Erythroblast (primary cell): Measurements from ENCODE around the gene NEMP2.
"Not testable (repeated sequence)": the region's sequence is repeated elsewhere in the genome, so short reads cannot be mapped to it uniquely, and the experiment has no call there.

Experiments
- DNase-seq, 2 experiments: peaks; one replicate each; lab custom pipeline; 2025; lab: John Stamatoyannopoulos, UW
- GATA1 ChIP-seq: IDR thresholded peaks from 2 replicates; pipeline ENCODE4 v1.6.1; 2011; ENCODE audit warnings: low read depth, mild to moderate bottlenecking, control low read depth, low read length, moderate library complexity
- POLR2A ChIP-seq: IDR thresholded peaks from 2 replicates; pipeline ENCODE4 v1.6.1; 2011; ENCODE audit warnings: mild to moderate bottlenecking, low read length

The NEMP2 gene

DNA sequence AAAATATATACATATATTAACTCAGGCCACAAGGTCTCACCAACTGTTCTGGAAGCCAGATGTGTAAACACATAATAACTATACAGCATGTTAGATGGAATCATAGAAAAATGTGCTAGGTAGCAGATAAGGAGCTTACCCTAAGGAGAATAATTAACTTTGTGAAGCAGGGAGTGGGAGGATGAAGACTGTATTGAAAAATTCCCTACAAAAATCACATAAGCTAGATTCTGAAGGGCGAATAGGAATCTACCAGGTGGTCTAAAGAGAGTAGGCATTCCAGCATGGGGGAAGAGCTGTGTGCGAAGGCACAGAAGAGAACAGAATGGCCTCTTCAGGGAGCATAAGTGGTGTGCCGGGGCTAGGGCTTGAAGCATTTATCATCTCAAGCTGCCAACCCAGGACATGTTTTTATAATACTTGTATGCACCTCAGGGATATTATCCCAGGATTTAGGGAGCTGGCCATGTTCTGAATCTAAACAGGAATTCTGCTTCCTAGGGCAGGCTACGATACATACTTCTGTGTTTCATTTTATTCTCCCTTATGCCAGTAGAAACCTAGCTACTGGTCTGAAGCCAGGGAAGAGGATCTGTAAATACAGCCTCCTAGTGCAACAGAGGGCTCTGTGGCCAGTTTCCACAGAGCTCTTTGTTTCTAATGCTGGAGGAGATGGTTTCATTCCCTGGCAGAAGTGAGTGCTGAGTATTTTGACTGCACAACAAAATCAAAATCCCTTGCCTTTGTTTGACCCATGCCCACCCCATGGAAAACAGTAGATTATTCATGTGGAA, 56.7 kb downstream of the NEMP2 start:
- peak in 1 of 2 experiments; percentile 59 for DNase-seq
- TF ChIP-seq GATA1 (no peak), POLR2A (no peak)

DNA sequence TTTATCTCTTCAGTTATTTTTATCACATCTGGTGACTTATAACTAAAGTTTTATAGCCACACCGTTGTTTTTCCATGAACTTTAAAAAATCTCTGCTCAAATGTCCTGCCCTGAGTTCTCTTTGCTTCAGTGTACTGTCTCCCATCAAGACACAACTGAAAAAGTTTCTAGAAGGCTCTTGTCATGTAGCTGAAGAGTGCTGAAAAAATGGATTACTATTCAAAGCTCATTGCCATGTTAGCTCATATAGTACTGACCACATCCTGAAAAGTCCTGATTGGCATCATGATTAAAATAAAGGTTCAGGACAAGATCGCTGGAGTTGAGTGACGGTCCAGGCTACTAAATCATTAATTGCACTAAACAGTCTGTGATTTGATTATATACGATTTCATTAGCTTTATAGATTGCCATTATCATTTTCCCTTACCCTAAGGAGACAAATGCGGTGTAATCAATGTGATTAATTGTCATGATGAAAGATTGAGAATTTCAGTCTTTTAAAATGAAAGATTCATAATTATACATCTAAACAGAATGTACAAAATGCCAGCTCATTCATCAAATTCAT, 64.2 kb downstream of the NEMP2 start:
- TF ChIP-seq GATA1 (no peak), POLR2A (no peak)
- DNase-seq, result no peak

DNA sequence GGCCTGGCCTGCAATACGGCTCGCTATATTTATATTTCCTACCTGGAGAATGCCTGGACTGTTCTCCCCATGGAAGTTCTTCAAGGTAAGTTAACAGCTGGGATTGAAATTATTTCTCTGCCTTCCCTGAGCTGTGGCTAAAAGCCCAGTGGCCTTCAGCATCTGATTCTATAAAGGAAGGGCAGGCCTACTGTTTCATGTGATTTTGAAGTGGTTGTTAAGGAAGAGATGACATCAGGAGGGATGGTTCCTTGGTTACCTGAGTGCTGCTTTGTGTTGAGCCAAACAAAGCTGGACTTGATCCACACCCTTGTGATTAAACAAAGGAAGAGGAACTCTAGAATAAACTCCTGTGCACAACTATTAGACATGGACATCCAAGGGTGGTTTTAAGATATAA, 64.8 kb downstream of the NEMP2 start:
- DNase-seq, result peak; percentile 37 to 46
- TF ChIP-seq POLR2A (no peak), GATA1 (no peak)

DNA sequence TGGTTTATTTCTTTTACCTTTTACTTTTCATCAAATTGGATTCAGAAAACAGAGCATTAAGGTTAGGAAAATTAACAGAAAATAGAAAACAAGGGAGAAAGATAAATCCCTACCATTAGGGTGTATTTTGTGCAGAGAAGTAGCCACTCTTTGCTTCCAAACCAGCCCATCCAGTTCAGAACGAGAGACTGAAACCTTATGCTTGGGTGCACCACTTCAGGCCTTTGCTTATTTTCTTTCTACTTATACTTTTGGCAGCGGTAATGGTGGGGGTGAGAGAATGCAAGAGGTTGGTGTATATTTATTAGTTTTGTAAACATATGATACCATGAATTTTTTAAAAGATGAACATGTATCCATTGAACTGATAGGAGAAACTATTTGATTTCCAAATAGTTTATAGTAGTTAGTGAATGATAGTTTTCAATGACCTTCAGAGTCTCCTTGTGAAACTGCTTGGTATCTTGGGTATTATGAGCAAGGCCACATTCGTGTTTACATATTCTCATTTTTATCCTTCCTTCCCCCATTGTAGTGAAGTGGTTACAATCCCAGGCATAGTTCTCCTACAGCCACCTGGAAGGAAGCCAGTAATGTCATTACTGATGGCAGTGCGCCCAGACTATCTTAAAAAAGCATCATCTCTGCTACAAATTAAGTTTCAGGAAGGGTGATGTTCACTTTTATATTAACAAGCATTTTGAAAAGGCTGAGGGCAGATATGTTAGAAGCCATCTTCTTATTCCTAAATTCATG, 65.5 kb downstream of the NEMP2 start:
- TF ChIP-seq POLR2A (peak; percentile 36), GATA1 (no peak)
- peak; percentile 92 to 95 for DNase-seq

DNA sequence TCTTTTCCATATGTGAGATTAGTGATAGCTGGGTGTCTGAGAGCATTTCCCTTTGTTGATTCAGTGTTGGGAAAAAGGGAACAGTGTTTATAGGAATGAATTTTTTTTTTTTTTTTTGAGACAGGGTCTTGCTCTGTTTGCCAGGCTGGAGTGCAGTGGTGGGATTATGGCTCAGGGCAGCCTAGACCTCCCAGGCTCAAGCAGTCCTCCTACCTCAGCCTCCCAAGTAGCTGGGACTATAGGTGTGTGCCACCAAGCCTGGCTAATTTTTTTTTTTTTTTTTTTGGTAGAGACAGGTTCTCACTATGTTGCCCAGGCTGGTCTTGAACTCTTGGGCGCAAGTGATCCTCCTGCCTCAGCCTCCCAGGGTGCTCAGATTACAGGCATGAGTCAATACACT, 66.2 kb downstream of the NEMP2 start:
- DNase-seq, result not testable (repeated sequence)

DNA sequence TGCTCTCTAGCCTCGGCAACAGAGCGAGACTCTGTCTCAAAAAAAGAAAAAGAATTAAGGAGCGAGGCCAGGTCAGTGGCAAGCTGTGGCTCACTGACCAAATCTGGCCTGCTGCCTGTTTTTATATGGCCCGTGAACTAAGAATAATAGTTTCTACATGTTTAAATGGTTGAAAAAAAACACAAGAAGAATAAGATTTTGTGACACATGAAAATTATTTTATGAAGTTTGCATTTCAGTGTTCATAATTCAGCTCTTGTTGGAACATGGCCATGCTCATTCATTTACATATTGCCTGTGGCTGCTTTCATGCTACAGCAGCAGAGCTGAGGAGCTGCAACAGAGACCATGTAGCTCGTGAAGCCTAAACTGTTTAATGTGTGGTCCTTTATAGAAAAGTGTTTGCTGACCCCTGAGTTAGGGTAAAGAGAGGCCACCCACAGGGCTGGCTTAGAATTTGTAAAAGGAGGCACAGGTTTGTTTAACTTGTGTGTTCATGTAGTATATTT, 66.9 kb downstream of the NEMP2 start:
- no peak for TF ChIP-seq POLR2A
- TF ChIP-seq GATA1, result no peak
- DNase-seq, result peak in 1 of 2 experiments; percentile 12

DNA sequence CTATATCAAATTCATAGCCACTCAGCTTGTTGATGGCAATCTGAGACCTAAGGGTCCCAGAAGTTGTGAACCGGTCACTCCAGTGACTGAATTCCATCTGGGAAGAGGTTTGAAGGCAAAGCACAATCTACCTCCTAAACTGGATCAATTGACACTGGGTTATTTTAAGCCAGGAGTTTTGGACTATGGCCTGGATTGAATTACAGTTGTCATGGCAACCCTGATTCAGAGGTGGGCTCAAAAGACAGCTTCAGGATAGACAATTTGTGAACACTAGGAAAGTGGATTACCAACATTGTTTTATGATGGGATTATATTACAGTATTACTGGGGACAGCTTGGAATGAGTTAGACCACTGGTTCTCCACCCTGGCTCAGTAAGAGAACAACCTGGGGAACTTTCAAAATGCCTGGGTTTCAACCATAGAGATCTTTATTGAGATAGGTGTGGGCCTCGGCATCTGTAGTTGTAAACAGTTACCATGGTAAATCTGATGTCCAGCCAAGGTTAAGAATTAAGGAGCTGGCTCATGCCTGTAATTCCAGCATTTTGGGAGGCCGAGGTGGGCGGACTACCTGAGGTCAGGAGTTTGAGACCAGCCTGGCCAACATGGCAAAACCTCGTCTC, 67.6 kb downstream of the NEMP2 start:
- TF ChIP-seq POLR2A (no peak), GATA1 (no peak)
- no peak for DNase-seq

DNA sequence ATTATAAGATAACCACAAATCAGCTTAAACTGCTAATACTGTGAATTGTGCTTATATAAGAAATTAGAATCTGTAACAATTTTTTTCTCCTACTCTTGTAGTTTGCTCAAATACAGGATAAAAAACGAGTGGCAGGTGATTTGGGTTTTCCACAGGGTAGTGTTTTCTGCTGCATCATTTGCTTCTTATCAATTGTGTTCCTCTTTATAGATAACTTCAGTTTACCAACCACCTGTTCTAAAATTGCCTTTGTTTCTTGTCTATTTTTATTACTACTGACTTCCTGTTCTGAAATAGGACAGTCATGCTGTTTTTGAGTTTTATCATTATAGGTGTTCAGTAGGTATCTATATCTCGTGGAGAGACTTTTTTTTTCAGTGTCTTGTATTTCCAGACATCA, 69.5 kb downstream of the NEMP2 start:
- peak in 1 of 2 experiments; percentile 14 for DNase-seq
- no peak for TF ChIP-seq POLR2A
- TF ChIP-seq GATA1, result no peak

DNA sequence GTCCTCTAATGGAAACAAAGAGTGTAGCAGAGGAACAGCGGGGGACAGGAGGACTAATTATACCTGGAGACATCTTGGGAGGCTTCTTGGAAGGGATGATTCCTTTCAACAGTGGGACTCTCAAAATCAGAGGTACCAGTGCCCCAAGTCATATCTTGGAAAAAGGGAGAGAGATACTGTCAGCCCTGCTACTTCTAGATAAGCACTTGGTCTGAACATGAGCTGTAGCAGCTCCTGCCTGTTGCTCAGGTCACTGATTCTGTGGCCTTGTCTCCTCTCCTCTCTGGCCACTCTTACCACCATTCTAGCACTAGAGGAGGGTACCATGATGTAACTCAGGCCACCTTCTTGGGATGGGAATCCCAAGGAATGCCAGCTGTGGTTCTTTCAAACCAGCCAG, 71.9 kb downstream of the NEMP2 start:
- TF ChIP-seq GATA1 (no peak), POLR2A (no peak)
- DNase-seq, result peak; percentile 65 to 84

DNA sequence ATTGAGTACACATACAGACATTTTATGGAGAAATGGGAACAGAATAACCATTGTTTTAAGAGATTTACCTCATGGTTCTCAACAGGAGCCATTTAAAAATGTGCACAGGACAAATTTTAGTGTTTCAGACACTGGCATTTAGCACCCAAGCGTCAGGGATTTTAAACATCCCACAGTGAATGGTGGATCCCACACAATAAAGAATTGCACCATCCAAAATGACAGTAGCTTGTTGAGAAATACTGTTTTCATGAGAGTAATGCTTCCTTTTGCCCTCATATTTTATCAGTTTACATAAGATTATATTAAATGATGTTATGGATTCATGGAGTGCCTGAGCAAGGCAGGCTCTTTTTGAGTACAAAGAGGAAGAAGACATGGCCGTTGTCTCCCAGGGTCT, 72.3 kb downstream of the NEMP2 start:
- DNase-seq, result no peak
- no peak for TF ChIP-seq GATA1
- TF ChIP-seq POLR2A, result no peak

DNA sequence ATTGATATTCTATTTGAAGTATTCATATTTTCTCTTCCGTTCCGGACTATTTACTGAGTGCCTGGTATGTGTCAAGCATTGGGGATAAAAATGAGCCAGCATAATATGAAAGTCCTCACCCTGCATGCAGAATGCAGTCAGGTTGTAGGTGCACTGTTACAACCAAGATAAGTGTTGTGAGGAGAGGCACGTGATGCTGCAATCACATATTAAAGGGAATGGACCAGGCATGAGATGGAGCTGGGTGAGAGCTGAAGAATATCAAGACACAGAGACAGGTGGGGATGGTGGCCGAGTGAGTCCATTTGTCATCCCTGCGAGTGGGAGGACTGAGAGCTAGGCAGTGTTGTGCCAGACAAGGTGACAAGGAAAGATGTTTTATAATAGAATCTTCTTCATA, 74.0 kb downstream of the NEMP2 start:
- no peak for TF ChIP-seq GATA1
- no peak for TF ChIP-seq POLR2A
- peak; percentile 75 to 76 for DNase-seq

DNA sequence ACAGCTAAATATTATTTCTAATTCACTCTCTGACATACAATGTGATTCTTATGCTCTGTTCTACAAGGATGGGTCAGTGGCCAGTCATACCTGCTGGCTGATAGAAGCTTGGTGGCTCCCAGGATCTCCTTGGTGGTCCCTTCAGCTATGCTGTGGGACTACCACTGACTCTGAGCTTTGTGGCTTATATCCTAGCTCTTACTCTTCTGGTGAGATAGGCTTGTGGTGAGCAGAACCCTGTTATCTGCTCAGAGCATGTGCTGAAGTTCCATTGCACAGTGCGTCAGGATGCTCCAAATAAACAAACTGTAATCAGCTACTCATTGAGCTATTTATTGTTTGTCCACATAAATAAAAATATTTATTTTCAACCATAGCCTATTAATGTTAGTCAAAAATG, 74.6 kb downstream of the NEMP2 start:
- TF ChIP-seq GATA1 (no peak), POLR2A (peak; percentile 79)
- DNase-seq, result peak; percentile 89 to 94

DNA sequence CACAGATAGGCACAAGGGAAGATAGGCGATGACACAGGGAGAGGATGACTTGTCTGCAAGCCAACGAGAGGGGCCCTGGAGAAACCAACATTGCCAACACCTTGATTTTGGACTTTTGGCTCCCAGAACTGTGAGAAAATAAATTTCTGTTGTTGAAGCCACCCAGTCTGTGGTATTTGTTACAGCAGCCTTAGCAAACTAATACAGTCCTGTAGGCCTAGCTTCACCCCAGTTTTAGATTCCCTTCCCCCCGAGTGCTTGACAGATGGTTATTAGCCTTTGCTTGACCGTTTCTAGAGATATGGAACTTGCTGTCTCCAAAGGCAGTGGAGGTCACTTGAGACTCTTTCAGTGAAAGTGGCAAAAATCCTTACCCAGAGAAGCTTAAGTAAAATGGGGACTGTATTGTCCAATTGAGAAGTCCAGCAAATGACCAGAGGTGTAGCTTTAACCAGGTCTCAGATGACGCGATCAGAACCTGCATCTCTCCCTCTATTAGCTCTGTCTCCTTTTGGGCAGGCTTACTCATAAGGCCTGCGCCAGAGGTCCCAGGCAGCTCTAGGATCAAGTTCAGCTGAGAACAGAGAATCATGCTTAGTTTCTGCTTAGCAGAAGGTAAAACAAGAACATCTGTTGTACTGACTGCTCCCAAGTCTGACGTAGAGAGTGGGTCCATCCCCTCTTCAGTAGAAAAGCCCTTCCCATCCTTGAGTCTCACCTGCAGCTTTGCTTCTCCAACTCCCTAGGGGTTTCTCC, 76.0 kb downstream of the NEMP2 start:
- no peak for TF ChIP-seq GATA1
- no peak for TF ChIP-seq POLR2A
- peak; percentile 13 to 22 for DNase-seq
